Endodermal cell (in vitro differentiated cells): ENCODE data around the gene SLC6A20. TPM values are rescaled to one million over a fixed set of nuclear protein-coding genes. Genes with fewer than 3 reads are reported as not detected.

ENCODE experiments used
- DNase-seq: peaks from one replicate; pipeline ENCODE4 v3.0.0-alpha.2; 2017
- H3K27ac ChIP-seq: 2 replicates; pipeline ENCODE4 v1.5.1; 2013; ENCODE audit warnings: mild to moderate bottlenecking, low read depth, low read length, moderate library complexity
- H3K27me3 ChIP-seq: 2 replicates; pipeline ENCODE4 v1.6.1; 2013; ENCODE audit warnings: mild to moderate bottlenecking, low read length, moderate library complexity; ENCODE audit not compliant: insufficient read depth, control insufficient read depth, poor library complexity, severe bottlenecking
- H3K36me3 ChIP-seq: 2 replicates; pipeline ENCODE4 v1.7.0; 2013; ENCODE audit warnings: mild to moderate bottlenecking, low read length, moderate library complexity; ENCODE audit not compliant: control insufficient read depth, insufficient read depth
- H3K4me1 ChIP-seq: one replicate; pipeline ENCODE4 v1.7.0; 2013; ENCODE audit warnings: low read length; ENCODE audit not compliant: control insufficient read depth, insufficient read depth
- H3K4me3 ChIP-seq: 2 replicates; pipeline ENCODE4 v1.5.1; 2013; ENCODE audit warnings: mild to moderate bottlenecking, low read length, moderate library complexity
- H3K9ac ChIP-seq: 2 replicates; pipeline ENCODE4 v1.6.1; 2013; ENCODE audit warnings: mild to moderate bottlenecking, low read length, moderate library complexity; ENCODE audit not compliant: poor library complexity, severe bottlenecking; ENCODE audit errors: extremely low read depth
- H3K9me3 ChIP-seq: 2 replicates; pipeline ENCODE4 v1.6.1; 2013; ENCODE audit warnings: mild to moderate bottlenecking, low read length, moderate library complexity; ENCODE audit not compliant: control insufficient read depth
- H3K27ac Mint-ChIP-seq: 2 replicates; pipeline ENCODE4 v1.8.0; 2020; ENCODE audit warnings: mixed read lengths
- H3K27me3 Mint-ChIP-seq: 2 replicates; pipeline ENCODE4 v1.8.0; 2021; ENCODE audit warnings: mild to moderate bottlenecking, mixed read lengths; ENCODE audit not compliant: insufficient read depth
- H3K36me3 Mint-ChIP-seq: 2 replicates; pipeline ENCODE4 v1.8.0; 2020; ENCODE audit warnings: low read depth, mixed read lengths
- H3K4me1 Mint-ChIP-seq: 2 replicates; pipeline ENCODE4 v1.8.0; 2020; ENCODE audit warnings: mixed read lengths
- H3K4me3 Mint-ChIP-seq: 2 replicates; pipeline ENCODE4 v1.8.0; 2020; ENCODE audit warnings: mild to moderate bottlenecking, moderate library complexity, mixed read lengths
- H3K9me3 Mint-ChIP-seq: 2 replicates; pipeline ENCODE4 v1.8.0; 2020; ENCODE audit warnings: mild to moderate bottlenecking, mixed read lengths
- WGBS, 2 experiments: methylation state at CpG; one replicate each; pipeline versions ENCODE4 v1.1.5 to v1.1.7; 2013; ENCODE audit warnings: missing lambda C conversion rate in 2 of 2, mixed read lengths in 1 of 2; ENCODE audit not compliant: insufficient coverage in 1 of 2, insufficient read length in 1 of 2; 5-methylcytosine and 5-hydroxymethylcytosine counted together
- total RNA-seq, 2 donors: library from RNA; stranded (reverse); fragmentation: NEBNext Ultra II Directional in 1 of 2; extraction: Animal tissue kit (Norgen Biotek cat#: 25700) in 1 of 2; gene quantifications; 2 replicates in 1 of 2; 3 replicates in 1 of 2; pipeline ENCODE4 v1.2.1, GENCODE V29; 2021
- TF ChIP-seq, protein P1 (sequence below): fragments of 200-600 bp; sonication (generic); conservative IDR thresholded peaks from 2 replicates; pipeline ENCODE4 v1.5.0; 2021; ENCODE audit warnings: antibody characterized with exemption, mild to moderate bottlenecking

SLC6A20 gene
- total RNA-seq, 2 donors from 2014 or later = 0.29 to 1.5 TPM

DNA sequence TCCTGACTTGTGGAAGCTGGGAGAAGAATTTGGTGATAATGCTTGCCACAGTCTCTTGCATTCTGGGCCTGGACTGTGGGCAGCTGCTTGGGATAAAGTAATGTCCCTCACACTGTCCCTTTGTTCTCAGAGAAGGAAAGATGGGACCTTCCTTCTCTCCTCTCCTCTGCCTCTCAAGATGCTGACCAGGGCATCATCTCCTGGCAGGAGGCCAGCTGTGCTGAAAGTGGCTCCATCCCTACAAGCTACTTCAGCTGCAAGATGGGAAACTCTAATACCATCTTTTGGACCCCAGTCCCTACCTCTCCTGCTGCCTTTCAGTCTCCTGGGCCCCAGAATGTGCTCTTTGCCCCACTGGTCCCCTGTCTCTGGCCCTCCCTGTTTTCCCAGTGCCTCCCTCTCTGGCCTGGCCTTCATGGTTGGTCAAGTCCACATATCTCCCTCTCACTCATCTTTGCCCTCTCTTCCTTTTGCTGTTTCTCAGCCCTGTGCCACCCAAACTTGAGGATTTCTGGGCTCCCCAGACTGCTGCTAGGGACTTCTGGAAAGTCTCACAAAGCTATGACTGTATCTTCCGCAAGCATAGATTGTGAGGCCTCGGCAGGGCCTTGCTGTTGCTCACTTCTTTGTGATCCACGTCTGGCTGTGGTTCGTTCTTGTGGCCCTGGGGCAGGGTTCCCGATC lies 7.1 kb upstream of the SLC6A20 start:
- H3K9me3 Mint-ChIP-seq = no peaks in the 10 kb centered on the region
- Histone ChIP-seq H3K4me3 (no peak overlapping the region), H3K27ac (no peak overlapping the region), H3K27me3 (peaks cover 8% of the 10 kb centered on the region), H3K4me1 (no peaks in the 10 kb centered on the region), H3K9me3 (no peaks in the 10 kb centered on the region), H3K36me3 (no peaks in the 10 kb centered on the region), H3K9ac (no peak overlapping the region)
- DNase-seq = no peak
- H3K36me3 Mint-ChIP-seq = no peaks in the 10 kb centered on the region
- H3K4me3 Mint-ChIP-seq = no peak overlapping the region
- H3K27ac Mint-ChIP-seq = no peak overlapping the region
- peaks cover 14% of the 10 kb centered on the region for H3K27me3 Mint-ChIP-seq
- 91 to 98% methylated on average over 5 of the region's 5 CpGs for WGBS, 2 experiments
- peaks cover 2% of the 10 kb centered on the region for H3K4me1 Mint-ChIP-seq
- TF ChIP-seq, protein P1, sequence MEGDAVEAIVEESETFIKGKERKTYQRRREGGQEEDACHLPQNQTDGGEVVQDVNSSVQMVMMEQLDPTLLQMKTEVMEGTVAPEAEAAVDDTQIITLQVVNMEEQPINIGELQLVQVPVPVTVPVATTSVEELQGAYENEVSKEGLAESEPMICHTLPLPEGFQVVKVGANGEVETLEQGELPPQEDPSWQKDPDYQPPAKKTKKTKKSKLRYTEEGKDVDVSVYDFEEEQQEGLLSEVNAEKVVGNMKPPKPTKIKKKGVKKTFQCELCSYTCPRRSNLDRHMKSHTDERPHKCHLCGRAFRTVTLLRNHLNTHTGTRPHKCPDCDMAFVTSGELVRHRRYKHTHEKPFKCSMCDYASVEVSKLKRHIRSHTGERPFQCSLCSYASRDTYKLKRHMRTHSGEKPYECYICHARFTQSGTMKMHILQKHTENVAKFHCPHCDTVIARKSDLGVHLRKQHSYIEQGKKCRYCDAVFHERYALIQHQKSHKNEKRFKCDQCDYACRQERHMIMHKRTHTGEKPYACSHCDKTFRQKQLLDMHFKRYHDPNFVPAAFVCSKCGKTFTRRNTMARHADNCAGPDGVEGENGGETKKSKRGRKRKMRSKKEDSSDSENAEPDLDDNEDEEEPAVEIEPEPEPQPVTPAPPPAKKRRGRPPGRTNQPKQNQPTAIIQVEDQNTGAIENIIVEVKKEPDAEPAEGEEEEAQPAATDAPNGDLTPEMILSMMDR = no peak

DNA sequence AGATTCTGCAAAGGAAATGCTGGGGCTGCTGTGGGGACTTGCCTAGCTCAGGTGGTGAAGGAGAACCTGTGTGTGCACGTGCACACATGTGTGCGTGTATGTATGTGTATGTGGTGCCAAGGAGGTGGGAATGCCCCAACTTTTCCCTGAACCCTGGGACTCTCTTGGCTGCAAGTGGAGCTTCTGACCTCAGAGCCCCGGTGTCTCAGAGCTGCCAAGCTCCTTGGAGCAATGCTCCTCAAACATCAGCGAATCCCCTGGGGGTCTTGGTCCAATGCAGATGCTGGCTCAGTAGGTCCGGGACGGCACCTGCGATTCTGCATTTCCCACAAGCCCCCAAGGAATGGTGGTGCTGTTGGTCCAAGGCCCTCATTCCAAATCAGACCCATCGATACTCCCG lies 5.8 kb upstream of the SLC6A20 start:
- Histone ChIP-seq H3K4me3 (no peak overlapping the region), H3K36me3 (no peaks in the 10 kb centered on the region), H3K4me1 (no peaks in the 10 kb centered on the region), H3K9me3 (no peaks in the 10 kb centered on the region), H3K9ac (no peak overlapping the region), H3K27me3 (peaks cover 20% of the 10 kb centered on the region), H3K27ac (no peak overlapping the region)
- Mint-ChIP-seq H3K4me3 (no peak overlapping the region), H3K9me3 (no peaks in the 10 kb centered on the region), H3K27me3 (peaks cover 25% of the 10 kb centered on the region), H3K27ac (no peak overlapping the region), H3K4me1 (no peaks in the 10 kb centered on the region), H3K36me3 (no peaks in the 10 kb centered on the region)
- no peak for DNase-seq
- 88 to 96% methylated on average over 1 to 9 of the region's 9 CpGs for WGBS, 2 experiments
- TF ChIP-seq, protein P1 = no peak

DNA sequence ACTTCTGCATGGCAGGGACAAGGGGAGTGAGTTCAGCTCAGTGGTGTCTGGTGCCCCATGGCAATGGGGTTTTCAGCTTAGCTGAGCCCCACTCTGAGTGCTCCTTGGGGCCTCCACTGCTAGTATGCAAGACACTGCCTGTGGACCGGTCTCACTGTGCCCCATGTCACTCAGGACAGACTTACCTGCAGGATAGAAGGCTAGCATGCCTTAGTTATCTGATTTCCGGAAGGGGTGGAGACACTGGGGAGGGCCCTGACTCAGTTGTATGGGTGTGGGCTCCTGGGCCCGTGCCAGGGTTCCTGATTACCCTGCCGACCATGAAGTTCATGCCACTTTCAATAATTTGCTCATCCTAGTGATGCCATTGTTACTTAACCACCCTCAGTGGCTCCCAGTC lies 4.3 kb upstream of the SLC6A20 start:
- Mint-ChIP-seq H3K27ac (no peak overlapping the region), H3K4me1 (no peaks in the 10 kb centered on the region), H3K27me3 (peaks cover 39% of the 10 kb centered on the region), H3K4me3 (no peak overlapping the region), H3K36me3 (no peaks in the 10 kb centered on the region), H3K9me3 (no peaks in the 10 kb centered on the region)
- Histone ChIP-seq H3K27me3 (peaks cover 35% of the 10 kb centered on the region), H3K9ac (no peak overlapping the region), H3K4me1 (no peaks in the 10 kb centered on the region), H3K4me3 (no peak overlapping the region), H3K9me3 (no peaks in the 10 kb centered on the region), H3K27ac (no peak overlapping the region), H3K36me3 (no peaks in the 10 kb centered on the region)
- DNase-seq = no peak
- WGBS, 2 experiments = 87 to 92% methylated on average over 4 of the region's 4 CpGs
- TF ChIP-seq, protein P1 = no peak
